HG03280 (cell line): ENCODE measurements around the gene ERC2.
"Not testable (repeated sequence)": the region's sequence is repeated elsewhere in the genome, so short reads cannot be mapped to it uniquely, and the experiment has no call there.

Source experiments
- ATAC-seq: cut with Tn5 transposase; IDR thresholded peaks from one replicate; pipeline ENCODE4 v1.9.1; 2021; ENCODE audit warnings: mild to moderate bottlenecking, moderate library complexity; ENCODE audit not compliant: unreplicated experiment

ERC2 gene

GRCh38 chr3:55519019-55519418, 949.2 kb downstream of the ERC2 start:
- ATAC-seq: no peak

GRCh38 chr3:55518451-55518850, 949.8 kb downstream of the ERC2 start:
- ATAC-seq: no peak

DNA sequence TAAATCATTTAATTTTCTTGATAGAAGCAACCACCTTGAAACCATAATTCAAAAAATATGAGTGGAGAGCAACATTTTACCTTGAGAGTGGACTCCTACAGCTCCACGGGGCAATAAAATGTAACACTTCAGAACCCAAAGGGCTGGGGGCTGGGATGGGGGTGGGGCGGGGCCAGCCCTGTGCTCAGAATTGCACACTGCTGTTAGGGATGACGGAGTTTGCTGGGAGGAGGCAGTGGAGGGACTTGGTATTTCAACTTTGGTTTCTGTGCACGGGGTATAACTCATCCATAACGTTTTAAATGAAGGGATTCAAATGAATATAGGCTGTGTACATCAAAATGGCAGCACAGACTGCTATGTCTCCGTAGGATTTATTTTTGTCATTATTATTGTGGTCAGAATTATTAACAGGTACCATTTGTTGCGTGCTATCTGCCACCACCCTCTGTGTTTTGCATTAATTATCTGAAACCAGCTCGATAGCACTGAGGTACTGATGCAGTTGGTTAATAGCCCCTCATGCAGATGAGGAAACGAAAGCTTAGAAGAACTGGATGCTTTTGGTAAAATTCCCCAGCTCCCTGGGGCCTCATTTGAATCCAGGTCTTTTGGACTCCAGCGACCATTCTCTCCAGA, 951.8 kb downstream of the ERC2 start:
- ATAC-seq: no peak

DNA sequence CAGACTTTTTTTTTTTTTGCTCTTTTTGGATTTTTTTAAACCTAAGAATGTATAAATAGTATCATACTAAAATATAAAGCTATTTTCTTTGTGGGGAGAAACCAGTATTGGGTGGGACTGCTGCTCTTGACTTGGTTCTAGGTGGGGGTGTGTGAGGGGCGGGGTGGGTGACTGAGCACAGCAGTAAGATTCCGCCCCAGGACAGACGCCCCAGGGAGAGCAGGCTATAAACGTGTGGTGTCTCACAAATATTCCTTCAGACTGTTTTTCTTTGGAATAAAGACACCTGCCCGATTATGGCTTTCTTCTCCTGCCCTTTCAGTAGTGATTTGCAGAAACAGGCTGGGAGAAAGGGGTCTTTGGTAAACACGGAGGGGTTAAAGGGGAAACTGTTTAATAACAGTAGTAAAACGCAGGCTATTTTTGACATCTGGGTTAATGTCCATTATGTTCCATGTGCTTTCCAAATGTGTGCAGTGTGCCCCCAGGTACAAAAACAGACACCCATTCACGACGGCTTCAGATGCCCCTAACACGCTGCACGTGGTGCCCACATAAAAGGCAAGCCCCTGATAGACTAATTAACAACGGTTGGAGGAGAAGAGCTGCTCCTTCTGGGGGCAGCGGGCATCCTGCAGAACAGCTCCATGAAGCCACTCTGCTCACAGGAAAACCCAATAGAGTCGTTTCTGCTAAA, 952.6 kb downstream of the ERC2 start:
- ATAC-seq: no peak

- no peak for ATAC-seq
These were observed 953.3 kb downstream of the ERC2 start for GRCh38 chr3:55514962-55515361.

GRCh38 chr3:55512571-55513343, 955.5 kb downstream of the ERC2 start:
- ATAC-seq: no peak

- no peak for ATAC-seq
These were observed 956.2 kb downstream of the ERC2 start for GRCh38 chr3:55511895-55512570.

DNA sequence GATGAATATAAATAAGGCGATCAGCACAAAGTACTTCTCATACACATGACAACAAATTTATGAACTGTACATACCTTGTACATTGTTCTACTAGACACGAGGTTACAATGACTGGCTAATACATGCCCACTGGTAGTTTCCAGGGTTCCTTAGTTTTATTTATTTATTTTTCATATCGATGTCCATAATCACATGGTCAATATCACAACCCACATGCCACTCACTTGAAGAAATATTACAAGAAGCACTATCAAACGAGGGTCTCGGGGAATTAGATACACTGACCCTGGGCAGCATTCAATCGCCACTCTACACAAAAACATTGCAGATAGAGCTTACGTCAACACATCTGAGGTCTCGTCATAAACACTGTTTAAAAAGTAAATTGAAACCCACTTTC, 959.9 kb downstream of the ERC2 start:
- no peak for ATAC-seq

DNA sequence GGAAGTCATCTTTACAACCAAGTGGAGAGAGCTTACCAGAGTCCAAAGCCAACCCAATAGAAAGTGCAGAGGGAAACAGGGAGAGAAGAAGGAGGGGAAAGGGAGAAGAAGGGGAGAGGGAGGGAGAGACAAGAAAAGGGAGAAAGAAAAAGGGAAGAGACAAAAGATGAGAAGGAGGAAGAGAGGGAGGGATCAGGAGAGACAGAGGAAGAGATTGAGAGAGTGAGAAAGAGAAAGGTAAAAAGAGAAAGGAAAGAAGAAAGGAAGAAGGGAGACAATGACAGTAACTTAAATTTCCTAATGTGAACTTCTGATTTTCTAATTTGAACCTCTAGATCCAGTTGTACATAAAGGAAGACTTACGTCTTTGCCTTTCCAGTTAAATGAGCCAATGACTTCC, 960.5 kb downstream of the ERC2 start:
- ATAC-seq: no peak

GRCh38 chr3:55505776-55506175, 962.5 kb downstream of the ERC2 start:
- no peak for ATAC-seq

DNA sequence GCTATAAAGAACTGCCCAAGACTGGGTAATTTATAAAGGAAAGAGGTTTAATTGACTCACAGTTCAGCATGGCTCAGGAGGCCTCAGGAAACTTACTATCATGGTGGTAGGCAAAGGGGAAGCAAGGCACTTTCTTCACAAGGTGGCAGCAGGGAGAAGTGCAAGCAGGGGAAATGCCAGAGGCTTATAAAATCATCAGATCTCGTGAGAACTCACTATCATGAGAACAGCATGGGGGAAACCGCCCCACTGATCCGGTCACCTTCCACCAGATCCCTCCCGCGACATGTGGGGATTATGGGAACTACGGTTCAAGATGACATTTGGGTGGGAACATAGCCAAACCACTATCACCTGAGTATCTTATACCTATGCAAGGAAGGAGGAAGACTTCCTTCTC, 963.2 kb downstream of the ERC2 start:
- not testable (repeated sequence) for ATAC-seq

DNA sequence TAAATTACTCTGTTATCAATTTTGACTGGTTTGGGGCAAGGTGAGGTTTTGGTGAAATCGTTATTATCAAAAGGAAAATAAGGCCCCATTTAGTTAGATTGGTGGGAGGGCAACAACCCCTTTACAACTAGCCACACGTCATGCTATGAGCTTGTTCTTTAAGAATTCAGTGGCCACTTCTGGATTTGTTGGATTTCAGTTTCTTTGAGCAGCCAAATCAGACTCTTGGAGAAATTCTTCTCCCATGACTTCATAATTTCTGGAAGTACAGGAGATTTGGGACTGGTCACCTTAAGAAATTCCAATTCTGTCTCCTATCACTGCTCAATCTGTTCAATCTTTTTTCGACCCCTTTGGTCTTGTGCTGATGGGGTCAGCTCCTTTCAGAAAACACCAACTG, 966.4 kb downstream of the ERC2 start:
- ATAC-seq: no peak

DNA sequence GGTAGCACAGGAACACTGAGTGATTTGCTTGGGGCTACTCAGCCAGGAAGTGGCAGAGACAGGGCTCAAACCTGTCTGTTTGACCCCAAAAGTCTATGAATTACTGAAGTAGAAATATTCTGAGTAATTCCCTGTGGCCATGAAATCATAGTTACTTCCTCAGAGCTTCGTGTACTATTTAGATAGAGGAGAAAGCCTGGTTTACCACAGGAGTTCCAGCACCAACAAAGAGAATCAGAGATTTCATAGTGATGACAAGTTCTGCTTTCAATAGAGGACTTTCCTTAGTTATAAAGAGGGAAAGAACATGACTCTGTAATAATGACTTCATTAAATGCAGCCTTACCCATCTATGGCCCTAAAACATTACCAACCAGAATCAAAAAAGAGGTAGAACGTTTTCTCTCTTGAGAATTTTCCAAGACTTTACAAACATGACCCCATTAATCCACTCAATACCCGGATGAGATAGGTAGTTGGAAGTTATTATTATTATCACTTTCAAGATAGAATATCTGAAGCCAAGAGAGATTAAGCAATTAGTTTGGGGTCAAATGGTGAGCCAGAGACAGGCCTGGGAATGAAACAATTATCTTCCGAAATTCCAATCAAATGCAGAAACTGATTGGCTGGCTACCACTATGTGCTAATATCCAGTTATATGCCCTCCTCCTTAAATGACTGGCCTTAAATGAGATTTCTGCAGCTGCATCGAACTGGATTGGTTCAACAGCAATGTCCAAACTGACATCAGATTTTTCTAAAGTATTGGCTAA, 967.5 kb downstream of the ERC2 start:
- no peak for ATAC-seq

DNA sequence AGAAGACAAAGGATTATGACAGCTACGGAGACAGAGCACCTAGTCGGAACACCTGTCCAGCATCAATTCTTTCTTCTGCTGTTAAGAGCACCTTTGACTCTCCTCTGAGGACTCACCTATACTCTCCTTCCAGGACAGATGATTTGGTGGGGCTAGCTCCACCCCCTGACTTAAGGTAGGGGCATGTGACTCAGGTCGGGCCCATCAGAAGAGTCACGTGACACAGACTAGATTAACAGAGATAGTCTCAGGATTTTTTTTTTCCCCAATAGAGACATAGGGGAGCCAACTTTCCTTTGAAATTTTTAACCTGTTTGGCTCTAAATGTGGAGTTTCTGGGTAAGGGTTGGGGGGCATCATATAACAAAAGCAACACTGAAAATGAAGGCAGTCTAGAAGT, 969.7 kb downstream of the ERC2 start:
- ATAC-seq: no peak

GRCh38 chr3:55497250-55497649, 971.0 kb downstream of the ERC2 start:
- ATAC-seq: no peak

DNA sequence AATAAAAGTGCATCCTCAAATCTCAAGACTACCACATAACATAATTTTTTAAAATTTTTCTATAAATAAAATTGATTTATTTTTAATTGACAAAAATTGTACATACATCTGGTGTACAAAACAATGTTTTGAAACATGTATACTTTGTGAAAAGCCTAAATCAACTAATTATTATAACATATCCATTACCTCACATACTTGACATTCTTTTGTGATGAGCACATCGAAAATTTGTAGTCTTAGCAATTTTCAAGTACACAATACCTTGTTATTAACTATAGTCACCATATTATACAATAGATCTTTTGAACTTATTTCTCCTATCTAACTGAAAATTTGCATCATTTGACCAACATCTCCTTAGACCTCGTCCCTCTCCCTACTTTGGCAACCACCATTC, 973.3 kb downstream of the ERC2 start:
- no peak for ATAC-seq

GRCh38 chr3:55492976-55493375, 975.3 kb downstream of the ERC2 start:
- ATAC-seq: no peak

- no peak for ATAC-seq
These were observed 976.9 kb downstream of the ERC2 start for GRCh38 chr3:55491296-55491816.

DNA sequence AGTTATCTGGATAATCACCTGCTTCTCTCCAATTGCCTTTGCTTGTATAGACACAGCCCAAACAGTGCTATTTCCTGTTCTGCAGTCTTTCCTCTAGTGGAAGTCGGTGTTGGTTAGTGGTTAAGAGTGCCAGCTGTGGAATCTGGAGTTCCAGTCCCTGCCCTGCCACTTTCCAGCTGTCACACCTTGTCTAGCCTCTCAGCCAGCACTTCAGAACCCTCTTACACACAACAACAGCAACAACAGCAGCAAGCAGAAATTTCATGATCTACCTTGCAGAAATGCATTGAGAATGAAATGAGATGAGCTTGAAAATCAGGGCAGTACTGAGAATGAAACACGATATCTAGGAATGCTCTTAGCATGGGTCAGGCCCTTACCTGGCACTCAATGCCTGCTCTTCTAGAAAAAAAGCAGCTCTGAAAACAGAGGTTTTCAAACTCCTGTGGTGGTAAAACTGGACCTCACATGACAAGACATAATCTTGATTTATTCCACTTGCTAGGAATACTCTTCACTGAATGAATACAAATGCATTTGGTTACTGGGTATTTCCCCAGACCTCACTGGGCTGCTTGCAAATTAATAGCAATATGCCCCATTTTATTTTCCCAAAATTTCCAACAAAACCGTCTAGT, 977.9 kb downstream of the ERC2 start:
- no peak for ATAC-seq

- ATAC-seq: no peak
These were observed 978.5 kb downstream of the ERC2 start for GRCh38 chr3:55489798-55490132.
